ENCODE measurements around the gene NCSTN. TPM values are rescaled to one million over a fixed set of nuclear protein-coding genes. Genes with fewer than 3 reads are reported as not detected.

The NCSTN gene
- total RNA-seq, 3 donors from 2014 or later = 52.0 to 61.7 (median 60.5) TPM

DNA sequence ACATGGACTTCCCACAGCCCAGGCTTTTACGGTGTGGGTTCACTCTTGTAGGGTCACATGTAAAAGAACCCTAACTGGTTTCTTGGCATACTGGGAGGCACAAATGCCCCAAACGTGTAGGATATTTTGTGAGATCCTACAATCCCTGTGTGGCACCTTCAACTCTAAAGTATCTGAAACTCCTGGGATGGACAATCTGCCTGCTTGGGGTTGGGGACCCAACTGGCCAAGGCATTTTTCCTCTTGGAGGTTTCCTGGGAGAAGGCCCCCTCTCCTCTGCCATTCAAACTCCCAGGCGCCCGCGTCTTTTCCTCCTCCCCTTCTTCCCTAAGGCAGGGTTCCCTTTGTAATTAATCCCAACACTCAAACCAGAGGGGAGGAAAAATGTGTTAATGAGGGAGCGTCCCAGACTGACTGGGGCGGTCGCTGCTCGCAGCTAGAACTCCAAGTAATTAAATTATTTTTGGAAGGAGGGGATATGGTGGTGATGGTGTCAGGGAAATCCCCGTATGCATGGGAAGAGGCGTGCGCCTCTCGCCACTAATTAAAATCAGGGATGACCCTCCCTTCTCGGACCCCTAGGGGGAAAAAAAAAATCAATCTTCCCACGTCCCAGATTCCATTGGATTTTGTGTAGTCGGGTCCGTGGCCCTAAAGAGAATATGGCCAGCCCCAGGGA lies 56.5 kb downstream of the NCSTN start:
- H3K4me3 Mint-ChIP-seq = peak overlapping the region; percentile 39
- no peaks in the 10 kb centered on the region for H3K9me3 Mint-ChIP-seq
- H3K27me3 Mint-ChIP-seq (ENCODE audit: low read depth) = peaks cover 32% of the 10 kb centered on the region
- peaks cover 5% of the 10 kb centered on the region for H3K4me1 Mint-ChIP-seq (ENCODE audit: low read depth)
- DNase-seq = no peak
- no peaks in the 10 kb centered on the region for H3K36me3 Mint-ChIP-seq (ENCODE audit: insufficient read depth)
- ATAC-seq = no peak

DNA sequence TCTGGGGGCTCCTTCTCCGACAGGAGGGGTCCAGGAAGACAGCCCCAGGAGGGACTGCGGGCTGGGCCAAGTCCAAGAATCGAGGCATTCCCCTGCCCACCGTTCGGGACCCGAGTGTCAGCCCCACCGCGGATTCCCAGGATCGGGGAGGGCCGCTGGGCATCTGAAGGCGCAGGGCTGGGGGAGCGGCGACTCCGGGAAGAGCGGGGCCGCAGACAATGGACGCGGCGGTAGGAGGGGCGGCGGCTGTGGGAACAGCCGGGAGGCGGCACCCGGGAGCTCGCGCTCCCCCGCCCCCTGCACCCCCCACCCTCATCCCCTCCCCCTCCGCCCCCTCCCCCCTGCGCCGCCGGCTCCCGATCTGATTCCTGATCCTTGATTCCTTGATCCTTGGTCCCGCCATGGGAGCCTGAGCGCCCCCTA lies 57.1 kb downstream of the NCSTN start, which contains the start of gene VANGL2:
VANGL2 (plus strand) TSS at position 342 of the 423 bp plus-strand sequence. CDS start 15,274 bp downstream, outside the sequence.
- DNase-seq = peak; percentile 28
- ATAC-seq = peak; percentile 49 to 71
- Mint-ChIP-seq H3K9me3 (no peaks in the 10 kb centered on the region), H3K36me3 (ENCODE audit: insufficient read depth) (no peaks in the 10 kb centered on the region), H3K27me3 (ENCODE audit: low read depth) (peaks cover 32% of the 10 kb centered on the region), H3K4me3 (peak within 1 kb of the TSS; percentile 61), H3K4me1 (ENCODE audit: low read depth) (peaks cover 5% of the 10 kb centered on the region)

DNA sequence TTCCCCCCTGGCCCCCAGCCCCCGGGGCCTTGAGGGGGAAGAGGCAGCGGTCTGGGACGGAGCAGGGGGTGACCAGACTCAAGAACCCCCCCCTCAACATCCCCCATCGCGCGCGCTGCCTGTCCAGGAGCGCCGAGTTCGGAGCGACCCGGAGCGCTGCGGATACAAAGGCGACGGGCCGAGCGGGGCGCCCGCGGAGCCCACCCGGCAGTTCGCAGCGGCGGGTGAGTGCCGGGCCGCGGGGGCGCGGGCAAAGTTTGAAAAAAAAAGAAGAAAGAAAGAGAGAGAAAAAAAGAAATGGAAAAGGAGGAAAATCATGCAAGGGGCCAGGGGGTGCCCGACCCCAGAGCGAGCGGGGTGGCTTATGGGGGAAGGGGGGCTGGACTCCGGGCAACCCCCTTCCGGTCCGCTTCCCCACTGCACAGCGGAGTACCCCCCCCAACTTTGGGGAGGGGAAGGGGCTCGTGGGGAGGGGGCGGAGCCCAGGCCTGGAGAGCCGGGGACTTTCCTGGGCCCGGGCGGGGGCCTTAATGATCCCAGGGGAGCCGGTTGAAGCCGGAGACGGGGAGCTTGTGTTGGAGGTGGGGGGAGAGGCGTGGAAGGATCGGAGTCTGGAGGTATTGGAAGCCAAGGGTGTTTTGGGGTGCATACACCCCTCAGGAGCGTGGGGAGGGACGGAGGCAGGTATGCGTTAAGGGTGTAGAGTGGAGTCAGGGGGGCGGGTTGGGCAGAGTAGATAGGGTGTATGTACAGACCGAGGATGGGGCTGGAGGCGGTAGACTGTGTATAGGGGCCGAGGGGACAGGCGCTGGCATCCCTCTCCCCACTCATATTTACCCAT lies 57.7 kb downstream of the NCSTN start:
- no peak for DNase-seq
- Mint-ChIP-seq H3K4me3 (peak overlapping the region; percentile 61), H3K36me3 (ENCODE audit: insufficient read depth) (no peaks in the 10 kb centered on the region), H3K4me1 (ENCODE audit: low read depth) (peaks cover 5% of the 10 kb centered on the region), H3K9me3 (no peaks in the 10 kb centered on the region), H3K27me3 (ENCODE audit: low read depth) (peaks cover 29% of the 10 kb centered on the region)
- peak; percentile 39 to 50 for ATAC-seq

DNA sequence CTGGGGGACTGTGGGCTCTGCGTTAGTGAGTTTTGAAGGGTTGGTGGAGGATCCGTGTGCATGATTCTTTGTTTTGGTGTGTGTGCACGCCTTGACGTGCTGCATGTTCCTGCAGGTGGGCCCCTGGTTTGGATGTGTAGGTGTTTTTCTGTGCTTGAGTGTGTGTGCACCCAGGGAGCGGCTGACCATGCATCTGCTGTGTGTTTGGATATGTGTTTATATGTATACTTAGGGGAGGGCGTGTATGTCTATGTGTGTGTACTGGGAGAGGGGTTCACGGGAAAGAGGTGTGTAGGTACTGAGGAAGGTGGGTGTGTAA lies 58.3 kb downstream of the NCSTN start:
- peaks cover 28% of the 10 kb centered on the region for H3K27me3 Mint-ChIP-seq (ENCODE audit: low read depth)

DNA sequence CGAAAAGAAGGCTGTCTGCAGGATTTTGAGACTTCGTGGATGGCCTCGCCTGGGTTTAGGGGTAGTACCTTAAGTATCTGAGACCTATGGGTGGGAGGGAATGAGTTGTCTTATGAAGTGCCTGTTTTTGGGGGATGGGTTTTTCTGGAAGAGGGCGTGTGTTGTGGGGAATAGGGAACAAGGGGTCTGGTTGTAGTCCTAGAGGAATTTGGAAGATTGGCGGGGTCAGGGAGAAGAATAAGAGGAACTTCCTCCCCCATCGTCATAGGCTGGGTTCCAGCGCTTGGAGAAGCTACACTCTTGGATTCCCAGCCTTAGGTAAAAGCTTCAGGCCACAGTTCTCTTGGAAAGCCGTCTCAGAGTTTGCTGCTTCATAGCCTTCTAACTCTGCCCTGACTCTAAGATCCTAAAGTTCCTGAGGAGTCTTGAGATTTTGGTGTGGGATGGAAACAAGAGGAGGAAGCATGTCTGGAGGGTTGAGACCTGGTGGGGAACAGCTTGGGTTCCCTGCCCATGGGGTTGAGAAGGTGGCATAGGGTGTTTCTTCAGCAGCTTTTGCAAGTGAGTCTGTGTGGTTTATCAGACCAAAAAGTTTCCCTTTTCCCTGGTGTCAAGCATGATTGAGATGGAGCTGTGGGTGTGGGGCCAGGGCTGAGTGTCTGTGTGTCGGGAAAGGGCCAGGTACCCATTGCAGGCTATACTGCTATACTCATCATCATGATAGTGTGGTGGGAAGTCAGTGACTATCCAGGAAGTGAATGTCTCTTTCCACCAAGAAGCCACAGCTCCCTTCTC lies 59.0 kb downstream of the NCSTN start:
- H3K36me3 Mint-ChIP-seq (ENCODE audit: insufficient read depth) = no peaks in the 10 kb centered on the region
- peaks cover 26% of the 10 kb centered on the region for H3K27me3 Mint-ChIP-seq (ENCODE audit: low read depth)
- H3K9me3 Mint-ChIP-seq = no peaks in the 10 kb centered on the region
- H3K4me1 Mint-ChIP-seq (ENCODE audit: low read depth) = peaks cover 5% of the 10 kb centered on the region
- ATAC-seq (no peak), DNase-seq (no peak)
- no peak overlapping the region for H3K4me3 Mint-ChIP-seq

More for the DNA sequence above, 58.3 kb downstream of the NCSTN start:
- peaks cover 5% of the 10 kb centered on the region for H3K4me1 Mint-ChIP-seq (ENCODE audit: low read depth)
- DNase-seq (no peak), ATAC-seq (no peak)
- H3K9me3 Mint-ChIP-seq = no peaks in the 10 kb centered on the region
- peak overlapping the region; percentile 61 for H3K4me3 Mint-ChIP-seq
- no peaks in the 10 kb centered on the region for H3K36me3 Mint-ChIP-seq (ENCODE audit: insufficient read depth)

DNA sequence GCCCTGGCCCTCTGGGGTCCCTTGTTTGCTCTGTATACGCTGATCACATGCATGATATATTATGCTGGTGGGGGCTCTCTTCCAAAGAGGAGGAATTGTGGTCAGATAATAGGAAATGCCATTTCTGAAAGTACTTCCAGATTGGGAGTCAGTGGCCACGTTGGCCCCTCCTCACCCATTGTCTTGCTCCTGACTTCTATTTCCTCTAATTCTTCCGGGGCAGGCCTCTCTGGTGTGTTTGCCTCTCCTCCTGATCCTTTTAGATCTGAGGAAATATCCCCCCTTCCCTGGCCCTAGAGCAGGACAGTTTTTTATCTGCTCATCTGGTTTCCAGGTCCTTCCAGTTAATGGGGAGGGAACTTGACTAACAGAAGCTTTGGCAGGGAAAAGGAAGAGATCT lies 60.1 kb downstream of the NCSTN start:
- Mint-ChIP-seq H3K36me3 (ENCODE audit: insufficient read depth) (no peaks in the 10 kb centered on the region), H3K27me3 (ENCODE audit: low read depth) (peaks cover 26% of the 10 kb centered on the region), H3K4me3 (no peak overlapping the region), H3K9me3 (no peaks in the 10 kb centered on the region), H3K4me1 (ENCODE audit: low read depth) (peaks cover 5% of the 10 kb centered on the region)
- ATAC-seq = no peak
- no peak for DNase-seq

DNA sequence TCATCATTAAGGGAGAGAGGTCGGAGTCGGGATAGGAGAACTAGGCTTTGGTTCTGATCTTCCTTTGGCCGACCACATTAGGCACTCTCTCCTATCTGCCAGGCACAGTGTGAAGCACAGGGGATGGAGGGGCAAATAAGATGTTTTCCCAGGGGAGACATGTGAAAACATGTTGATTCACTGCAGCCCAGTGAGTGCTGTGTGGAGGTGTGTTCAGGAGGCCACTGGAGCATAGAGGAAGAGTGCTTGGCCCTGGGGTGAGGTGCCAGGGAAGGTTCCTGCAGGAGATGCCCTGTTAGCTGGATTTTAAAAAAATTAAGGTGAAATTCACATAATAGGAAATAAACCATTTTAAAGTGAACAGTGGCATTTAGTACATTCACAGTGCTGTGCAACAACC lies 60.9 kb downstream of the NCSTN start:
- no peaks in the 10 kb centered on the region for H3K9me3 Mint-ChIP-seq
- H3K36me3 Mint-ChIP-seq (ENCODE audit: insufficient read depth) = no peaks in the 10 kb centered on the region
- ATAC-seq (no peak), DNase-seq (no peak)
- peaks cover 5% of the 10 kb centered on the region for H3K4me1 Mint-ChIP-seq (ENCODE audit: low read depth)
- peaks cover 23% of the 10 kb centered on the region for H3K27me3 Mint-ChIP-seq (ENCODE audit: low read depth)
- H3K4me3 Mint-ChIP-seq = no peak overlapping the region

DNA sequence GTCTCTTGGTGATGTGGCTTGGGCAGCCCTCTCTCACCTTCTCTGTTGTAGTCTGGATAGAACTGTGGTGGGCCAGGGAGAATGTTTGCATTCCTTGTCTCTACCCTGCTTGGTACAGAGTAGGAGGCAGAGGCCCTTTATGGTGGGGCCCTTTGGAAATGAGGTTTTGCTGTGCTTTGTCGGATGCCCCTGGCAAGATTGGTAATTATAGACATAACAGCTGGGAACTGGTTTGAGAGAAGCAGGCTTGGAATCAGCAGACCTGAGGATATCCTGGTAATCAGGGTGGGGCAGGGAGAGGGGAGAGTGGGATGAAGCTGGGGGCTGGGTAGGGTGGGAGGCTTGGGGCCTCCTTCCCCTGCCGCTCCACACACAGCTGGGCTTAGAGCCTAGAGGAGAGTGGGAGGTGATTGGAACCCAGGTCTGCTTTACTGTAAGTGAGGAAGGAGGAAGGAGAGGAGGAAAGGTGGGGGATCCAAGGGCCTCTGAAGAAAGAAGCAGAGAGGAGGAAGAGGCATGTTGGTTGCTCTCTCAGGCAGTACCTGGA lies 62.2 kb downstream of the NCSTN start:
- Mint-ChIP-seq H3K4me3 (no peak overlapping the region), H3K27me3 (ENCODE audit: low read depth) (peaks cover 17% of the 10 kb centered on the region), H3K9me3 (no peaks in the 10 kb centered on the region), H3K36me3 (ENCODE audit: insufficient read depth) (no peaks in the 10 kb centered on the region), H3K4me1 (ENCODE audit: low read depth) (peaks cover 5% of the 10 kb centered on the region)
- no peak for ATAC-seq
- DNase-seq = no peak

DNA sequence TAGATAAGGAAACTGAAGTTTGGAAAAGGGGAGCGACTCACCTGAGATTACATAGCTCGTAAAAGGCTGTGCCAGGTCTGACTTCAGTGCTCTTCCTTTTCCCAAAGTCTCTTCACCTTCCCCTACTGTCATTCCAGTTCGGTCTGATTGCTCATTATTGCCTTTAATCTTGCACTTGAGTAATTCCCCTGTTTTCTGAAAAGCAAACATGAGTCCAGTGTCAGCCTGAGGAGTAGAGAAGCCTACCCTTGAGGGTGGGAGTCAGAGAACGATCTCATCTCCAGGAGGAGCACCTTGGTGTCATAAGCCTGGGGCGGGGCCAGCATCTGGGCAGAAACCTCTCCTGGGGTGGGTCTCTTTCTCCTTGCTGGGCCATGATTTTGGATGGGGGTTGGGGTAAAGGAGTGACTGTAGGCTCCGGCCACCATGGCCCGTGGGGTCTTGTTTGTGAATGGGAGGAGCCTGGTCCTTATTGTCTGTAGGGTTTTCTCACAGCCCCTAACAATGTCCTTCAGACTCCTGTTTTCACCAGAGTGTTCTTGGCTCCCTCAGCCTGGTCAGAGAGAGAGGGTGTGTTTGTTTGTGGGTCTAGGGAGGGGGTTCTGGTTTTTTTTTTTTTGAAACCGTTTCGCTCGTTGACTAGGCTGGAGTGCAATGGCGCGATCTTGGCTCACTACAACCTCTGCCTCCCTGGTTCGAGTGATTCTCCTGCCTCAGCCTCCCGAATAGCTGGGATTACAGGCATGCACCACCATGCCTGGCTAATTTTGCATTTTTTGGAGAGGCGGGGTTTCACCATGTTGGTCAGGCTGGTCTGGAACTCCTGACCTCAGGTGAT lies 63.2 kb downstream of the NCSTN start:
- Mint-ChIP-seq H3K4me3 (no peak overlapping the region), H3K9me3 (no peaks in the 10 kb centered on the region), H3K27me3 (ENCODE audit: low read depth) (peaks cover 14% of the 10 kb centered on the region), H3K4me1 (ENCODE audit: low read depth) (peaks cover 2% of the 10 kb centered on the region), H3K36me3 (ENCODE audit: insufficient read depth) (no peaks in the 10 kb centered on the region)
- DNase-seq (no peak), ATAC-seq (no peak)

DNA sequence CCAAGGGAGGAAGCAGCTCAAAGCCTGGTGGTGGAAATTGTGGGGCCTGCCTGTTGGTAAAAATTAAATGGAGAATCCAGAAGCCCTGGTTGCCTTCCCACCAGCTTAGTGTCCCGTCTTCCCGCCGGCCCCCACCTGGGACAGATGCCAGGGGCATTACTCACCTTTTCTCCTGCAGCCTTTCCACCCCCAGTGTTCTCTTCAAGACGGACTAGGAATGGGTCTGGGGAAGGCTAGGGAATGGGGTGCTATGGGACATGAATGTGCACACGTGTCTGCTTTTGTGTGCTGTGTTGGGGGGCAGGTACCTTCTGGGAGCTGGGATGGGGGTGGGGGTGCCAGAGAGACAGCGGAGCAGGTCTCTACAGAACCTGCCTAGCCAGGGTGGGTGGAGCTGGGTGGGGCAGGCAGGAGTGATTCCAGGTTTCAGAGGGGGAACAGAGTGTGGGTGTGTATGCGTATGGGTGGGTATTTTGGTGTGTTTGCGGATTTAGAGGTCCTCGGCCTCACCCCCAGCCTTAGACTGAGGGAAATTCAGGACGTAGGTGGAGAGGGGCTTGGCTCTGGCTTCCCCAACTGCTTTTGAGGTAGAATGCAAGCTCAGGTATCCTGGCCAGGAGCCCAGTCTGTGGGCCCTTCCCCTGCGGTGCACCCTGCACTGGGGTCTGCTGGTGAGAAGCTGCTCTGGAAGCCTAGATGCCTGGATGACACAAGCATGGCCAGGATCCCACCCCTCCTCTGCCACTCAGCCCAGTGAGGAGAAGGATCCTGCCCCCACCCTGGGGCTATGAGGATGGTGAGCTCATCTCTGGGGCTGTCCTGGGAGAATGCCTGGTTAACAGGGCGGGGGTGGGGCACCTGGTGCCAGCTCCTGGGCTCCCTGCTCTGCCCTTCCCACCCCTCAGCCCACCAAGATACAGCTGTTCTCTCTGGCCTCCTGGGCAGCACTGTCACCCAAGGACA lies 64.9 kb downstream of the NCSTN start:
- Mint-ChIP-seq H3K36me3 (ENCODE audit: insufficient read depth) (no peaks in the 10 kb centered on the region), H3K27me3 (ENCODE audit: low read depth) (no peaks in the 10 kb centered on the region), H3K4me1 (ENCODE audit: low read depth) (no peaks in the 10 kb centered on the region), H3K9me3 (no peaks in the 10 kb centered on the region), H3K4me3 (no peak overlapping the region)
- DNase-seq = no peak
- ATAC-seq = no peak

Data from activated T-cell treated with anti-CD3 and anti-CD28 coated beads, Interleukin-2, amount 50 U/mL, for 4 hours (primary cell).